ENCODE results near the gene TTC13. TPM values are rescaled to one million over a fixed set of nuclear protein-coding genes. Genes with fewer than 3 reads are reported as not detected.

The TTC13 gene, protein sequence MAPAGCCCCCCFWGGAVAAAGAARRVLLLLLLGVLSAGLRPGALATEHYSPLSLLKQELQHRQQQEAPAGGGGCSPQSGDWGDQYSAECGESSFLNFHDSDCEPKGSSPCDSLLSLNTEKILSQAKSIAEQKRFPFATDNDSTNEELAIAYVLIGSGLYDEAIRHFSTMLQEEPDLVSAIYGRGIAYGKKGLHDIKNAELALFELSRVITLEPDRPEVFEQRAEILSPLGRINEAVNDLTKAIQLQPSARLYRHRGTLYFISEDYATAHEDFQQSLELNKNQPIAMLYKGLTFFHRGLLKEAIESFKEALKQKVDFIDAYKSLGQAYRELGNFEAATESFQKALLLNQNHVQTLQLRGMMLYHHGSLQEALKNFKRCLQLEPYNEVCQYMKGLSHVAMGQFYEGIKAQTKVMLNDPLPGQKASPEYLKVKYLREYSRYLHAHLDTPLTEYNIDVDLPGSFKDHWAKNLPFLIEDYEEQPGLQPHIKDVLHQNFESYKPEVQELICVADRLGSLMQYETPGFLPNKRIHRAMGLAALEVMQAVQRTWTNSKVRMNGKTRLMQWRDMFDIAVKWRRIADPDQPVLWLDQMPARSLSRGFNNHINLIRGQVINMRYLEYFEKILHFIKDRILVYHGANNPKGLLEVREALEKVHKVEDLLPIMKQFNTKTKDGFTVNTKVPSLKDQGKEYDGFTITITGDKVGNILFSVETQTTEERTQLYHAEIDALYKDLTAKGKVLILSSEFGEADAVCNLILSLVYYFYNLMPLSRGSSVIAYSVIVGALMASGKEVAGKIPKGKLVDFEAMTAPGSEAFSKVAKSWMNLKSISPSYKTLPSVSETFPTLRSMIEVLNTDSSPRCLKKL
- total RNA-seq = 30.9 and 35.4 TPM in 2 replicates

DNA sequence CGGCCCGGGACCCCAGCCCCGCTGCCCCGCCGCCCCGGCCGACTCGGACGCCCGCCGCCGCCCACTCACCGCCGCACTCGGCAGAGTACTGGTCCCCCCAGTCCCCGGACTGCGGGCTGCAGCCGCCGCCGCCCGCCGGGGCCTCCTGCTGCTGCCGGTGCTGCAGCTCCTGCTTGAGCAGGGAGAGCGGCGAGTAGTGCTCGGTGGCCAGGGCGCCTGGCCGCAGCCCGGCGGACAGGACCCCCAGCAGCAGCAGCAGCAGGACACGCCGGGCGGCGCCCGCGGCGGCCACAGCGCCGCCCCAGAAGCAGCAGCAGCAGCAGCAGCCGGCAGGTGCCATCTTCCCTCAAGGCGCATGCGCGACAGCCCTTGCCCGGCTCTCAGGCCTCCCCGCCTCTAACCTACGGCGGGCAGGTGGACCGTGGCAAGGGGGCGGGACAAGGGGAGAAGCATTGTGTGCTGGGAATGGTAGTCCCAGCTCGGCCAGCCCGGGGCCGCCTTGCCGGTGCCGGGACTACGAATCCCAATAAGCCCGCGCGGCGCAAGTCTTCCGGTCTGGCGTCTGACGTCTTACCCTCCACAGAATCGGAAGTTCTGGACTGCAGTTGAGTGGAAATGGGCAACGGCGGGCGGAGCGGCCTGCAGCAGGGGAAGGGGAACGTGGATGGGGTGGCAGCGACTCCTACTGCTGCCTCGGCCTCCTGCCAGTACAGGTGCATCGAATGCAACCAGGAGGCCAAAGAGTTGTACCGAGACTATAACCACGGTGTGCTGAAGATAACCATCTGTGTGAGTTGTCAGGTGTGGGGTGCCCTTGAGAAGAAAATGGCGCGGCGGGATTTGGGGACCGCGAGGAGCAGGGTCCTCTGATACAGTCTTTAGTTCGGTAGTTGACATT, at the start of gene TTC13, which contains the start of gene ARV1:
TSS of gene TTC13 (minus strand) at position 371 of the 898 bp plus-strand sequence. CDS start at position 340, 31 bp downstream.
TSS of gene ARV1 (plus strand) at position 604 of the 898 bp plus-strand sequence. CDS start at position 616, 12 bp downstream.
- Mint-ChIP-seq H3K4me1 (peaks cover 29% of the 10 kb centered on the region), H3K27me3 (no peaks in the 10 kb centered on the region), H3K27ac (peak within 1 kb of the TSS; percentile 99), H3K9me3 (no peaks in the 10 kb centered on the region), H3K4me3 (peak within 1 kb of the TSS; percentile 96), H3K36me3 (ENCODE audit: low read depth) (peaks cover 27% of the 10 kb centered on the region)
- TF ChIP-seq, protein P1, sequence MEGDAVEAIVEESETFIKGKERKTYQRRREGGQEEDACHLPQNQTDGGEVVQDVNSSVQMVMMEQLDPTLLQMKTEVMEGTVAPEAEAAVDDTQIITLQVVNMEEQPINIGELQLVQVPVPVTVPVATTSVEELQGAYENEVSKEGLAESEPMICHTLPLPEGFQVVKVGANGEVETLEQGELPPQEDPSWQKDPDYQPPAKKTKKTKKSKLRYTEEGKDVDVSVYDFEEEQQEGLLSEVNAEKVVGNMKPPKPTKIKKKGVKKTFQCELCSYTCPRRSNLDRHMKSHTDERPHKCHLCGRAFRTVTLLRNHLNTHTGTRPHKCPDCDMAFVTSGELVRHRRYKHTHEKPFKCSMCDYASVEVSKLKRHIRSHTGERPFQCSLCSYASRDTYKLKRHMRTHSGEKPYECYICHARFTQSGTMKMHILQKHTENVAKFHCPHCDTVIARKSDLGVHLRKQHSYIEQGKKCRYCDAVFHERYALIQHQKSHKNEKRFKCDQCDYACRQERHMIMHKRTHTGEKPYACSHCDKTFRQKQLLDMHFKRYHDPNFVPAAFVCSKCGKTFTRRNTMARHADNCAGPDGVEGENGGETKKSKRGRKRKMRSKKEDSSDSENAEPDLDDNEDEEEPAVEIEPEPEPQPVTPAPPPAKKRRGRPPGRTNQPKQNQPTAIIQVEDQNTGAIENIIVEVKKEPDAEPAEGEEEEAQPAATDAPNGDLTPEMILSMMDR (IDR thresholded peaks at IDR 0.05) = no peak
- ChIA-PET CTCF (interaction anchor here (0.7 to 2.1 kb wide), 6 partner anchors 21 to 232 kb away, joined by 3 to 13 read pairs (median 4); no protein-coding TSS in a partner anchor), POLR2A (interaction anchor here (0.9 to 3.0 kb wide), 10 partner anchors 8 to 1707 kb away, joined by 3 to 21 read pairs (median 4); partner anchors contain the start of genes EXOC8, FAM89A and SPRTN)
- intact Hi-C loops (cut with micrococcal nuclease) = loop anchor here (1.0 to 5.0 kb wide), 15 partner anchors 21 to 1496 kb away; partner anchors contain the start of genes ABCB10, C1orf198, COG2 and EXOC8
- DNase-seq (peak; percentile 93), ATAC-seq (ENCODE audit: low read depth) (peak; percentile 95)

DNA sequence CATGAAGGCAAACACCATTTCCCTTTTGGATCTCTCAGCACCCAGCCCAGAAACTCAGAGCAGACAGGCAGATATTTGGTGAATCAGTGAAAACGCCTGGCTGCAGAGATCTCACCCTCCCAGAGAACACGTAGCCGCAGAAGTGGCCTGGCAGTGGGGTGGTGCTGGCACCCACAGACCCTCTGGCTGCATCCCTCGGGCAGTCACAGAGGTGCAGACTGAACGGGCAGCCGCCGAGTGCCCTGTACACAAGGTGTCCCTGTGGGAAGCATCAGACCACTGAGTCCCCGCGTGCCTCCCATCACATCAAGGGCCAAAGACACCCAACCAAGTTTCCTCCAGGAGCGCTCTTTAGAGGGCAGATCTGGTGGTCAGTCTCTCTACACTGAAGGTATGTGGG, 49.3 kb upstream of the TTC13 start:
- TF ChIP-seq, protein P1 (IDR thresholded peaks at IDR 0.05) = no peak
- Mint-ChIP-seq H3K27me3 (no peaks in the 10 kb centered on the region), H3K36me3 (ENCODE audit: low read depth) (no peaks in the 10 kb centered on the region), H3K4me1 (peaks cover 9% of the 10 kb centered on the region), H3K27ac (no peak overlapping the region), H3K4me3 (no peak overlapping the region), H3K9me3 (no peaks in the 10 kb centered on the region)
- CTCF ChIA-PET = no interaction called here
- intact Hi-C loops (cut with micrococcal nuclease) = no loop called here
- no peak for ATAC-seq (ENCODE audit: low read depth)
- DNase-seq = no peak
- POLR2A ChIA-PET = no interaction called here

DNA sequence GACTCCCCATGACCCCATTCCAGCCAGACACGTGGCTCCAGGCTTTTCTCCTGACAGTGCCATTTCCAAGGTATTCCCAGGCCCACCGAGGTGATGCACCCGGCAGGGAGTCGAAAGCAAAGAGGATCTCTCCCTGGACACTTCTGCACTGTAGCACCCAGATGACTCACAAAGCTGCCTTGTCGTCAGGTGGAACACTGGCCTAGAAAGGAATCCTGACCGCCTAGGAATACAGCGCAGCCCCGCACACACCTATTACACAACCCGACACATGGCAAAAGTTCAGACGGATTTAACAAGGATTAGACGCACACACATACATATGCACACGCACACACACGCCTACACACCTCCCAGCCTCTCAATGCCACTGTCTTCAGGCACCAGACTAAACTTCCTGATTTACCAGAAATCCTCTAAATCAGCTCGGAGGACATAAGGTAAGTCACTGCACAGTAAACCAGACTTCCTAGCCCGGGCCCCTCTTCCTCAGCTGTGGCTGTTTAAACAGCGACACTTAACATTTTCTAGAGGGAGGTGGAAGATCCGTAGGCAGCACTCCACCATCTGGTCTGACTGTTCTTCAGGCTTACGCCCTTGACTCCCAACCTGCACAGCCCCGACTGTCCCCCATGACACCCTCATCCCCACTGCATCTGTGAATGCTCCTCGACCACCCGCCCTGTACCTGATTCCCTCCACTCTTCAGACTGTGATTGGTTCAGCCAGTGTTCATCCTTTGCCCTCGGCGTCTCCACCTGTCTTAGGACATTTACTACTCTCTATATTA, 48.7 kb upstream of the TTC13 start:
- Mint-ChIP-seq H3K27me3 (no peaks in the 10 kb centered on the region), H3K4me1 (peaks cover 5% of the 10 kb centered on the region), H3K4me3 (no peak overlapping the region), H3K9me3 (no peaks in the 10 kb centered on the region), H3K36me3 (ENCODE audit: low read depth) (no peaks in the 10 kb centered on the region), H3K27ac (no peak overlapping the region)
- intact Hi-C loops (cut with micrococcal nuclease) = no loop called here
- TF ChIP-seq, protein P1 (IDR thresholded peaks at IDR 0.05) = no peak
- DNase-seq (no peak), ATAC-seq (ENCODE audit: low read depth) (no peak)
- ChIA-PET CTCF (no interaction called here), POLR2A (no interaction called here)

DNA sequence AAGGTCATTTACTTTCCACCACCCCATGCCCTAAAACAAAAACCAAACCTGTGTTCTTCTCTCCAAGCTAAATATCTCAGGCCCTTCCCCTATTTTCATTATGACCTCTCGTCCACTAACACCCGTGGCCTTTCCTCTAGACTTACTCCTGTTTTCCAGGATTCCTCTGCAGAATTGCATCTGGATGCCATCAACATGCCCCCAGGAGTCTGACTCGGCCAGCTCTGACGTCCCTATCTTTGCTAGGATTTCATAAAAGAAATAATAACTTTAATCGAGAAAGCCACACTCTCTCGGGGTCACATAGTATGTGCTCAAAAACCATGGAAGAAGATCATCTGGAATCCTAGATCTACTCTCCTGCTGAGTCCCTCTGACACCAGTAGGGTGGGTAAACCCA, 47.9 kb upstream of the TTC13 start:
- no peak overlapping the region for H3K27ac Mint-ChIP-seq
- ATAC-seq (ENCODE audit: low read depth) (no peak), DNase-seq (no peak)
- CTCF ChIA-PET = no interaction called here
- POLR2A ChIA-PET = no interaction called here
- TF ChIP-seq, protein P1 (IDR thresholded peaks at IDR 0.05) = no peak
- H3K27me3 Mint-ChIP-seq = no peaks in the 10 kb centered on the region
- H3K4me3 Mint-ChIP-seq = no peak overlapping the region
- no peaks in the 10 kb centered on the region for H3K36me3 Mint-ChIP-seq (ENCODE audit: low read depth)
- peaks cover 5% of the 10 kb centered on the region for H3K4me1 Mint-ChIP-seq
- intact Hi-C loops (cut with micrococcal nuclease) = no loop called here
- no peaks in the 10 kb centered on the region for H3K9me3 Mint-ChIP-seq
